Spleen (tissue), 11 donors: ENCODE data around the gene AMBRA1. TPM values are rescaled to one million over a fixed set of nuclear protein-coding genes. Genes with fewer than 3 reads are reported as not detected.

Experiments
- DNase-seq: peaks from one replicate; pipeline ENCODE4 v3.0.0-alpha.2; 2020
- H3K27ac ChIP-seq, 8 donors: fragments of 200-600 bp; sonication (generic) in 7 of 8; 1 replicate in 4 of 8; 2 replicates in 4 of 8; pipeline versions ENCODE4 v1.5.0 to v1.8.0; 2016 to 2021; ENCODE audit warnings: inconsistent platforms in 4 of 8, mild to moderate bottlenecking in 4 of 8, moderate library complexity in 1 of 8
- H3K27me3 ChIP-seq, 7 donors: fragments of 200-600 bp; sonication (generic) in 6 of 7; replicated peaks in 1 of 7; 1 replicate in 4 of 7; 2 replicates in 3 of 7; pipeline versions ENCODE4 v1.5.0 to v1.8.0; 2016 to 2021; ENCODE audit warnings: inconsistent platforms in 3 of 7, mild to moderate bottlenecking in 1 of 7
- H3K36me3 ChIP-seq, 6 donors: fragments of 200-600 bp; sonication (generic) in 5 of 6; 1 replicate in 4 of 6; 2 replicates in 2 of 6; pipeline versions ENCODE4 v1.5.0 to v1.8.0; 2016 to 2021; ENCODE audit warnings: inconsistent platforms in 2 of 6
- H3K4me1 ChIP-seq, 6 donors: fragments of 200-600 bp; sonication (generic) in 5 of 6; 1 replicate in 3 of 6; 2 replicates in 3 of 6; pipeline versions ENCODE4 v1.5.0 to v1.8.0; 2016 to 2021; ENCODE audit warnings: inconsistent platforms in 3 of 6
- H3K4me3 ChIP-seq, 8 donors: fragments of 200-600 bp; sonication (generic) in 7 of 8; 1 replicate in 4 of 8; 2 replicates in 4 of 8; pipeline versions ENCODE4 v1.5.0 to v1.8.0; 2016 to 2021; ENCODE audit warnings: inconsistent platforms in 4 of 8, mild to moderate bottlenecking in 4 of 8, moderate library complexity in 2 of 8
- H3K9me3 ChIP-seq, 8 donors: fragments of 200-600 bp; sonication (generic) in 7 of 8; 1 replicate in 4 of 8; 2 replicates in 4 of 8; pipeline versions ENCODE4 v1.5.0 to v1.8.0; 2016 to 2021; ENCODE audit warnings: inconsistent platforms in 4 of 8
- POLR2A ChIP-seq, 3 donors: fragments of 450-650 bp; IDR thresholded peaks; one replicate each; pipeline ENCODE4 v1.5.1; 2017; ENCODE audit warnings: antibody characterized with exemption in 3 of 3, mild to moderate bottlenecking in 1 of 3
- POLR2AphosphoS5 ChIP-seq, 3 donors: sonication (generic); formaldehyde crosslinking; IDR thresholded peaks; one replicate each; pipeline ENCODE4 v1.5.1; 2017; ENCODE audit warnings: antibody characterized with exemption in 3 of 3
- WGBS, 5 donors: extraction: QIAGEN DNeasy Blood & Tissue Kit in 3 of 5; methylation state at CpG; one replicate each; pipeline versions ENCODE4 v1.1.5 to v1.1.7; 2013 to 2018; 5-methylcytosine and 5-hydroxymethylcytosine counted together
- intact Hi-C: fragments of 100-400 bp; cut with DNase I; formaldehyde crosslinking; loops from one replicate; pipeline ENCODE4 v1.15.0; 2023; ENCODE audit warnings: low total_unique reads
- polyA plus RNA-seq, 3 donors: library from polyadenylated mRNA; stranded (reverse); fragments of 200-250 nt; gene quantifications; one replicate each; pipeline ENCODE4 v1.2.1, GENCODE V29; 2013
- total RNA-seq, 7 donors: library from RNA; depleted of rRNA in 3 of 7; stranded (reverse); fragments of >200 nt in 3 of 7; fragmentation: NEBNext Ultra II Directional in 4 of 7; extraction: Animal tissue kit (Norgen Biotek cat#: 25700) in 4 of 7; gene quantifications; one replicate each; pipeline versions ENCODE4 v1.1.0 to v1.2.1, GENCODE V29; 2016 to 2021
- TF ChIP-seq, protein P1 (sequence below), 11 experiments: fragments of 200-600 bp in 7 of 11; fragments of 450-650 bp in 4 of 11; sonication (generic) in 4 of 11; IDR thresholded peaks in 8 of 11; conservative IDR thresholded peaks in 3 of 11; 1 replicate in 7 of 11; 2 replicates in 4 of 11; pipeline versions ENCODE4 v1.4.0 to v1.8.0; 2016 to 2021; ENCODE audit warnings: antibody characterized with exemption in 11 of 11, inconsistent platforms in 4 of 11, mild to moderate bottlenecking in 1 of 11
- donor health status: healthy with polysubstance abuse.
- donor health status: DM: no; HTN: no; CAD: no; lungs with moderate emphysema.
- donor health status: DM: no; HTN: no; CAD: no.
- donor health status: Bipolar disorder and iron deficiency.
- donor health status: healthy.
- donor health status: DM: no; HTN: no; CAD: no.
- donor health status: DM: yes; HTN: yes; CAD: no.

AMBRA1 gene
- total and polyA plus RNA-seq, 10 donors = 3.6 to 54.6 (median 37.7) TPM

- WGBS, 5 donors = 90 to 98% (median 91%) methylated on average over 5 of the region's 5 CpGs
- DNase-seq = no peak
- H3K27ac ChIP-seq = no peak overlapping the region
- H3K36me3 ChIP-seq = peaks cover 0 to 98% (median 40%) of the 10 kb centered on the region in 6 donors
- intact Hi-C loops = no loop called here
- H3K4me1 ChIP-seq = peaks cover 0 to 5% (median 0%) of the 10 kb centered on the region in 6 donors
- no peak overlapping the region for H3K4me3 ChIP-seq
- TF ChIP-seq POLR2A (IDR thresholded peaks at IDR 0.05) = no peak
- TF ChIP-seq, protein P1, sequence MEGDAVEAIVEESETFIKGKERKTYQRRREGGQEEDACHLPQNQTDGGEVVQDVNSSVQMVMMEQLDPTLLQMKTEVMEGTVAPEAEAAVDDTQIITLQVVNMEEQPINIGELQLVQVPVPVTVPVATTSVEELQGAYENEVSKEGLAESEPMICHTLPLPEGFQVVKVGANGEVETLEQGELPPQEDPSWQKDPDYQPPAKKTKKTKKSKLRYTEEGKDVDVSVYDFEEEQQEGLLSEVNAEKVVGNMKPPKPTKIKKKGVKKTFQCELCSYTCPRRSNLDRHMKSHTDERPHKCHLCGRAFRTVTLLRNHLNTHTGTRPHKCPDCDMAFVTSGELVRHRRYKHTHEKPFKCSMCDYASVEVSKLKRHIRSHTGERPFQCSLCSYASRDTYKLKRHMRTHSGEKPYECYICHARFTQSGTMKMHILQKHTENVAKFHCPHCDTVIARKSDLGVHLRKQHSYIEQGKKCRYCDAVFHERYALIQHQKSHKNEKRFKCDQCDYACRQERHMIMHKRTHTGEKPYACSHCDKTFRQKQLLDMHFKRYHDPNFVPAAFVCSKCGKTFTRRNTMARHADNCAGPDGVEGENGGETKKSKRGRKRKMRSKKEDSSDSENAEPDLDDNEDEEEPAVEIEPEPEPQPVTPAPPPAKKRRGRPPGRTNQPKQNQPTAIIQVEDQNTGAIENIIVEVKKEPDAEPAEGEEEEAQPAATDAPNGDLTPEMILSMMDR (IDR thresholded peaks at IDR 0.05 in 8 of 11, conservative IDR thresholded peaks at IDR 0.05 in 3 of 11) = no peak
- no peaks in the 10 kb centered on the region for H3K9me3 ChIP-seq
- no peaks in the 10 kb centered on the region for H3K27me3 ChIP-seq
These were observed 41.8 kb upstream of the AMBRA1 start for GRCh38 chr11:46635557-46636139.

- WGBS, 5 donors = 91 to 97% (median 94%) methylated on average over 22 of the region's 22 CpGs
- no peak overlapping the region for H3K27ac ChIP-seq
- H3K4me3 ChIP-seq = no peak overlapping the region
- DNase-seq = no peak
- H3K27me3 ChIP-seq = no peaks in the 10 kb centered on the region
- intact Hi-C loops = no loop called here
- no peaks in the 10 kb centered on the region for H3K9me3 ChIP-seq
- H3K36me3 ChIP-seq = peaks cover 0 to 98% (median 51%) of the 10 kb centered on the region in 6 donors
- TF ChIP-seq, protein P1 (IDR thresholded peaks at IDR 0.05 in 8 of 11, conservative IDR thresholded peaks at IDR 0.05 in 3 of 11) = no peak
- TF ChIP-seq POLR2AphosphoS5 (IDR thresholded peaks at IDR 0.05) (no peak), POLR2A (IDR thresholded peaks at IDR 0.05) (no peak)
- peaks cover 0 to 11% (median 0%) of the 10 kb centered on the region in 6 donors for H3K4me1 ChIP-seq
These were observed 39.7 kb upstream of the AMBRA1 start for GRCh38 chr11:46633291-46634217.

- H3K4me1 ChIP-seq = peaks cover 0 to 15% (median 0%) of the 10 kb centered on the region in 6 donors
- WGBS, 5 donors = 85 to 96% (median 89%) methylated on average over 1 of the region's 1 CpG
- H3K27me3 ChIP-seq = no peaks in the 10 kb centered on the region
- no peak overlapping the region for H3K4me3 ChIP-seq
- H3K9me3 ChIP-seq = no peaks in the 10 kb centered on the region
- DNase-seq = no peak
- peaks cover 0 to 98% (median 55%) of the 10 kb centered on the region in 6 donors for H3K36me3 ChIP-seq
- intact Hi-C loops = no loop called here
- TF ChIP-seq, protein P1 (IDR thresholded peaks at IDR 0.05 in 8 of 11, conservative IDR thresholded peaks at IDR 0.05 in 3 of 11) = no peak
- TF ChIP-seq POLR2A (IDR thresholded peaks at IDR 0.05) (no peak), POLR2AphosphoS5 (IDR thresholded peaks at IDR 0.05) (no peak)
- H3K27ac ChIP-seq = no peak overlapping the region
These were observed 38.7 kb upstream of the AMBRA1 start for GRCh38 chr11:46632502-46632901.

- no peaks in the 10 kb centered on the region for H3K27me3 ChIP-seq
- H3K4me3 ChIP-seq = no peak overlapping the region
- TF ChIP-seq POLR2AphosphoS5 (IDR thresholded peaks at IDR 0.05) = no peak
- TF ChIP-seq POLR2A (IDR thresholded peaks at IDR 0.05) = no peak
- TF ChIP-seq, protein P1 (IDR thresholded peaks at IDR 0.05 in 8 of 11, conservative IDR thresholded peaks at IDR 0.05 in 3 of 11) = no peak
- 94 to 100% (median 96%) methylated on average over 2 of the region's 2 CpGs for WGBS, 5 donors
- H3K36me3 ChIP-seq = peaks cover 0 to 98% (median 60%) of the 10 kb centered on the region in 6 donors
- intact Hi-C loops = no loop called here
- H3K4me1 ChIP-seq = peaks cover 0 to 15% (median 0%) of the 10 kb centered on the region in 6 donors
- no peaks in the 10 kb centered on the region for H3K9me3 ChIP-seq
- H3K27ac ChIP-seq = no peak overlapping the region
- DNase-seq = no peak
These were observed 37.9 kb upstream of the AMBRA1 start for GRCh38 chr11:46631676-46632075.
